EL (cell line): Measurements from ENCODE around the gene HACD1.

ENCODE experiments used
- DNase-seq: peaks from one replicate; pipeline ENCODE4 v3.0.0-alpha.2; 2016

HACD1 gene, protein sequence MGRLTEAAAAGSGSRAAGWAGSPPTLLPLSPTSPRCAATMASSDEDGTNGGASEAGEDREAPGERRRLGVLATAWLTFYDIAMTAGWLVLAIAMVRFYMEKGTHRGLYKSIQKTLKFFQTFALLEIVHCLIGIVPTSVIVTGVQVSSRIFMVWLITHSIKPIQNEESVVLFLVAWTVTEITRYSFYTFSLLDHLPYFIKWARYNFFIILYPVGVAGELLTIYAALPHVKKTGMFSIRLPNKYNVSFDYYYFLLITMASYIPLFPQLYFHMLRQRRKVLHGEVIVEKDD

DNA sequence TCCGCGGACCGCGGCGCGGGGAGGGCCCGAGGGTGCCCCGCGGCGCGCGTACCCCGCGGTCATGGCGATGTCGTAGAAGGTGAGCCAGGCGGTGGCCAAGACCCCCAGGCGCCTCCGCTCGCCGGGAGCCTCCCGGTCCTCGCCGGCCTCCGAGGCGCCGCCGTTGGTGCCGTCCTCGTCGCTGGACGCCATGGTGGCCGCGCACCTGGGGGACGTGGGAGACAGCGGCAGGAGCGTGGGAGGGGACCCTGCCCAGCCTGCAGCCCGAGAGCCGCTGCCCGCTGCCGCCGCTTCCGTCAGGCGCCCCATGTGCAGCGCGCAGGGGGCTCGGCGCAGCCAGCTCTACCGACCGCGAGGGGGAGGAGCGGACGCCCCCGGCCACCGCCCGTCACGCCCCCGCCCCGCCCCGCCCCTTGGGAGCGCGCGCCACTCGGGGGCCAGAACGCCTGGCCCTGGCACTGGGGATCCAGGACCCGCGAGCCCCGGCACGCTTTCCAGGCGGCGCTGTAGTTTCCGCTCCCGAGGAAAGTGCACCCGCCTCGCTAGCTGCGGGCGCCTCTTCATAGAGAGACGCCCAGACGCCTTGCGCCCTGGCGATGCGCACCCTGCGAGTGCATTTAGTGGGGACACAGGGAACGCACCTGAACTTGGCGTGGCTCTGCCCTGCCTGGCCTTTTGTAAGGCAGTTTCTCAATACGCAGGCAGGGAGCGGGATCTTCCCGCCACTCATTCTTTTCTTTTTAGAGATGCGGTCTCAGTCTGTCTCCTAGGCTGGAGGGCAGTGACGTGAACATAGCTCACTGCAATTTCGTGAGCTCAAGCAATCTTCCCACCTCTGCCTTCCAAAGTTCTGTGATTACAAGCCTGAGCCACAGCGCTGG, at the start of gene HACD1:
Gene HACD1 (minus strand): TSS at position 344 of the 881 bp plus-strand sequence. CDS start 35 bp downstream, at position 309.
- DNase-seq: peak; percentile 88

DNA sequence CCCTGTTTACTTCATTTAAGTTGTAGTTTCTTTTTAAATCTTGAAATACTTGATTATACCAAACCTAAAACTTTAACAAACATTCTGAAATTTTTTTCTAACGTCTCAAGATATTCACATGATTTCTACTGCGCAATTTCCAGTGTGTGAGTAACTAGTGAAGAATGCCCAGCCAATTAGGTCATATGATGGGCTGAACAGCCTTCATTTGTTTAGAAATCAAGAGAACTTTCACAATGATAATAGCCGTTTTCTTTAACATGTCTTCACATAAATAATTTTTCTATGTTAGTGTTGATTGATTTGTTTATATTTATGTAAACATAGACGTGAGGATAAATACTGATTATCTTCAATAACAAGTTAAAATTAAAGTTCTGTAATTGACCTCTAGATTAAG, 48.6 kb upstream of the HACD1 start:
- peak; percentile 89 for DNase-seq

DNA sequence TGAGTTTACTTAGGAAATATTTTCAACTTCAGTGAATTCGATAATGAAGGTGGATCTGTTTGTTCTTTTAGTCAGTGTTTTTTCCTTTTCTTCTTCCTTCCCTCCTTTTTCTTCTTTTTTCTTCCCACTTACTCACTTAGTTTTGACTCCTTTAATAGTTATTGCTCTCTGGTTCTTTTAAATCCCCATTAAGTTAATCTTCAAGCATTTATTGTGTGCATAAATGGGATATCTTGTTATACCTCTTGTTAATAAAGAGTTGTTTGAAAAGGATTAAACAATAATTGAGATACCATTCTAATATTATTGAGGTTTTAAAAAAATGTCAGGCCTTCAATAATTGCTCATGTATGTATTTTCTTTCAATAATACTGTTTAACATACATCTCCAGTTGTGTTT, 46.3 kb upstream of the HACD1 start:
- DNase-seq: no peak

DNA sequence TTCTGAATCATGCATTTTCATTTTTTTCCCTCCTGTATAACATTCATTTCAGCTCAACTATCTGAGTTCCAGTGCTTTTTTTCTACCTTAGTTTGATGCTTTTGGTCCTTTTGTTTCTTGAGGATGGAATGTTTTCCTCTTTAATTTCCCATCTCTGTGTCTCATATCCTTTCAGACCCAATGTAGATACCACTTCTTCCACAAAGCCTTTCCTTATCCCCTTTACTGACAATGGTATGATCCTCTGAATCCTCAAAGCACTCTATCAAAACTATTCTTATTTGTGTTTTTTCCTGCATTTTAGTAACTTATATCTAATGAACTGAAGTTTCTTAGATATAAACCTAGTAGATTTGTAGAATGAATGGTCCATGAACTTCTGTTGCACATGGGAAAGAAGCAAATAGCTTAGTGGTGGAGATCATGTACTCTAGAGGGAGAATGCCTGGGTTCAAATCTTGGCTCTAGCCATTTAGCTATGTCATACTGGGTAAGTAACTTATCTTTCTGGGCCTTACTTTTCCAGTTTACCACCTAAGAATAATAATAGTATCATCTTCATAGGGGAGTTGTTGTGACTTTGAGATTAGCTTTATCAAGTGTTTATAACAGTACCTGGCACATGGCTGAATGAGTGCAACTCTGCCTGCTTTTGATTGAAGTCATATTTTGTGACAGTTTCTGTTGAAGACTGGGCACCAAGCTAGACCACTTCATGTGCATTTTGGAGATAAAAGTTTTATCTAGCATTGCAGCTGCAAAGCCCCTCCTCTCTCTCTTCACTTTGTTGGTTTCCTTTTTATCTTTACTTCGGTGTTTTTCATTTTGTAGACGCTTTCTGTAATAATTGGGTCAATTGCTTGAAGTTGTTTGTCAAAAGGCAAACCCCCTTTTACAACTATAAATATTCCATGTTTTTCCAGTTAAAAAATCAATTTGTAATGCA, 45.3 kb upstream of the HACD1 start:
- DNase-seq: no peak

DNA sequence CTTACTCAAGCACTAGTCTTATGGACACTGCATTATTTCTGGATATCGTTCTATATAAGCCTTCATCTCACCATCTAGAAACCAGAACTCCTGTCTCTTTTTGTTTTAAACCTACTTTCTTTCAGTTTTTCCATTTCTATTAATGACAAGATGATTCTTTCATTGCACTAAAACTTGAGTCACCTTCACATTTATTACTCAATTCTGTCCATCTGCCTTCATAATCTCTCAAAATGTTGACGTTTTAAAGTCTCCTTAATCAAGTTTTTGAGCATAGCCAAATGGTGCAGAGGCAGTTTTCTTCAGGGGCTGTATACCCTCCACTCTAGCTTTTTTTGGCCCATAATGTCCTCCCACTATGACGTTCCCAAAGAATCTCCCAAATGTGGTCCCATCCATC, 44.3 kb upstream of the HACD1 start:
- DNase-seq: no peak

DNA sequence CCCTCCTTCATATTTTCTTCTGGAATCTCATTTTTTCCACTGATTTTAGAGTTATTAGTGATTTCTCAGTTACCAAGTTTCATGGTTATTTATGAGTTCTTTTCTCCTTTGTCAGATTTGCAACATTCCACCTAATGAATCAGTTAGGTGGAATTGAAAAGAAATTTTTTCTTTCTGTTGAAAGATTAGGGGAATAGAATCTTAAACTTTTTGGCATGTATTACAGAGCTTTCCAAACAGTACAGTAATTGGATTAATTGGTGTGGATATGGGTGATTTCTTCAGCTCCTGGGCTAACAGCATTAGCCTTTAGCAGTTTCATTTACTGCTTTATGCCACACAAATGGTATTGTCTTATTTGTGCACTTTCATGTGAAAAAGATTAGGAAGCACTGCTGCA, 43.7 kb upstream of the HACD1 start:
- peak; percentile 42 for DNase-seq

DNA sequence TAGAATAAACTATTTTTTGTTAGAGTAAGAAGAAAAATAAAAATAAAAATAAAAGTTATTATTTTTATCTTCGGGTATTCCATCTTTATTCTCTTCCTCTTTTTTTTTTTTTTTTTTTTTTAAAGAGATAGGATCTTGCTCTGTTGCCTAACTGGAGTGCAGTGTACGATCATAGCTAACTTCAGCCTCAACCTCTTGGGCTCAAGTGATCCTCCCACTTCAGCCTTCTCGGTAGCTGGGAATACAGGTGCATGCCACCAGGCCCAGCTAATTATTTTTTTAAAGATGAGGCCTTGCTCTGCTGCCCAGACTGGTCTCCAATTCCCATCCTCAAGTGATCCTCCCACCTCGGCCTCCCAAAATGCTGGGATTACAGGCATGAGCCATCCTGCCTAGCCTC, 42.2 kb upstream of the HACD1 start:
- DNase-seq: no peak

DNA sequence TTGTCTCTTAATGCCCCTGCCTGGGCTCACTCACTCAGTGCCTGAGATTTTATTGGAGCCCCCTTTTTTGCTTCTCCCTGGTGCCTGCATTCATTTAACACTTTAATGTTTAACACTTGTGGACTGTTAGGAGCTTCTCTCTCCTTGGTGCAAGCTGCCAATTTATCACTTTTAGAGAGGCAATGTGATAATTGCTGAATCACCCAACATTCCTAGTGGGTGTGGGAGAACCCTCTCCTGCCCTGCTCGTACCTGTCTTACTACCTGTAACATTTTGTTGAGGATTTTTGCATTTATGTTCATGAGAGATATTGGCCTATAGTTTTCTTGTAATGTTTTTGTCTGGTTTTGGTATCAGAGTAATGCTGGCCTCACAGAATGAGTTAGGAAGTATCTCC, 39.9 kb upstream of the HACD1 start:
- no peak for DNase-seq

DNA sequence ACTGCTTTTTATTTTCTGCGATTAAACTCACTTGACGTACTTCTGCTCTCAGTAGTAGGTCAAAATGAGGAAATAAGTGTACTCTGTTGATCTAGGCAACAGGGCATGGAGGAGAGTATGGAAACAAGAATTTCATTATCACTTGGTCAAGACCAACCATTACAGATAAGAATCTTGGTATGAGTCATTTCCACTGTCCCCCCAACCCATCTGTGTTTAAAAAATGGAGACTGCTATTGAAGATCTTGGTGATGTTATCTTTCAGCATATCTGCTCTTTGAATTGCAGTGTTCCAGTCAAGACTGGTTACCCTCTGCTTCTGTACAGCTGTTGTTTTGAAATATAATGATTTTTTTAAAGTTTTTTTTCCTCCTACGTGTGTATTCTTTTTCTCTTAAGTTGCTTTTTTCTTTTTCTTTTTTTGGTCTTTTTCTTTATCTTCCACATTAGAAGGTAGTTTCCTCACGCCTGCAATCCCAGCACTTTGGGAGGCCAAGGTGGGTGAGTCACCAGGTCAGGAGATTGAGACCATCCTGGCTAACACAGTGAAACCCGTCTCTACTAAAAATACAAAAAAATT, 38.5 kb upstream of the HACD1 start:
- peak; percentile 65 for DNase-seq

DNA sequence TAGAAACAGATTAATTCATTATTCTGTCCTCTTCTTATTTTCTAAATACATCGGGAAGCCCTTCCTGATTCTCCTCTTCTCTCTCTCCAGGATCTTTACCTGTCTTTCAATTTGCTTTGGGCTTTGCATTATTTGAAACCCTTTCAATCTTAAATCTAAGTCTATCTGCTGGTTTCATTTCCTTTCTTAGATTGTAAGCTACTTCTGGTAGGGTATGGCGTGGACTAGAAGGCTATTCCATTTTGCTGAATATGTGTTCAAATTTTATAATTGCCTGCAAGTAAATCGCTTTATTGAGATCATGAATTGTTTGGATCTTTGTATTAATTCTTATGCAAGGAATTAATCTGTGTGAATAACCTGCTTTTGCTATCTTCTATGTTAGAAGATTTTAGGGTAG, 37.8 kb upstream of the HACD1 start:
- no peak for DNase-seq

DNA sequence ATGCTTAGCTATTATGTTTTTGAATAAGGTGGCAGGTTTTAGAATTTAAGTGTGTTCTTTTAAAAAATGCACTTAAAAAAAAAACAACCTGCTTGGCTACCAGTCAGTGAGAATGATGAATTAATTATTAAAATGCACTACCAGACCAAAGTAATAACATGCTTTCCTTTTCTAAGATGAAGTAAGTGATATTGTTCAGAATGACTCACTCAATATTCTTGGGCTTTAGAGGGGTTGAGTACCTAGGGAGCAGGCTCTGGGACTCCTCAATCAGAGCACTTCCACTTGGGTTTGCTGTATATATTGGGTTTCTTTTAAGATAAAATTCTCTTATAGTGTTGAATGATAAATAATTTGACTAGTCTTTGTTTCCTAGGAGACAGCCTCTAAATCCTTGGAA, 35.4 kb upstream of the HACD1 start:
- DNase-seq: peak; percentile 37

DNA sequence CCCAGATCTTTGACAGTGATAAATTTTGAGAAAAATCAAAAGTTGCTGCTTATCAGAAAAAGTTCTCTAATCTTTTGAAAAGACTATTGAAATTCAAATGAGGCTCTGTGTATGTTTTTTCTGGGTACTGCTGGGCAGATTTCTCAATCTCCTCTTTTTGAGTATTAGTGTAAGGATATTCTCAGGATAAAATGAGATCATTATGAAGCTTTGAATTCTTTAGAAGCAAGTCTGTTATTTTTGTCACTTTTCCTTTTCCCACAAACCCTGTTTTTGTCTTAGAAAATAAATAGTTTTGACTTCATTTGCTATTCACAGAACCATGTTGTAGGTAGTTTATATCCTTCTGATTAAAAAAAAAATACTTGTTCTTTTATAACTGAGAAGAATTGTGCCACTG, 34.7 kb upstream of the HACD1 start:
- DNase-seq: no peak

DNA sequence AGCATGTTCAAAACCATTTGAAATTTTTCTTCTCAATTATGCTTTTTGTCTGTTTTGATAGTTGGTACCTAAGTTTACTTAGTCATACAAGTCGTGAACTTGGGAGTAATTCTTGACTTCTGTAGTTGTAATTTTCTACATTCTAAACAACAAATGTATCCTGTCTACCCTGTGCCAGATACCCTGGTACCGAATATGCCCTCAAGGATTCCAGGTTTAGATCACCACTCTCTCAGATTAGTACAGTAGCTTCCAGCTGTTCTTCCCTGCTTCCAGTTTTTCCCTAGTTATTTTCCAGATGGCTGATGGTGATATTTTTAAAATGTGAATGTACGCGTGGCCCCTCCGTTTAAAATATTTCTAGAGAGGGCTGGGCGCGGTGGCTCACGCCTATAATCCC, 33.2 kb upstream of the HACD1 start:
- DNase-seq: no peak

DNA sequence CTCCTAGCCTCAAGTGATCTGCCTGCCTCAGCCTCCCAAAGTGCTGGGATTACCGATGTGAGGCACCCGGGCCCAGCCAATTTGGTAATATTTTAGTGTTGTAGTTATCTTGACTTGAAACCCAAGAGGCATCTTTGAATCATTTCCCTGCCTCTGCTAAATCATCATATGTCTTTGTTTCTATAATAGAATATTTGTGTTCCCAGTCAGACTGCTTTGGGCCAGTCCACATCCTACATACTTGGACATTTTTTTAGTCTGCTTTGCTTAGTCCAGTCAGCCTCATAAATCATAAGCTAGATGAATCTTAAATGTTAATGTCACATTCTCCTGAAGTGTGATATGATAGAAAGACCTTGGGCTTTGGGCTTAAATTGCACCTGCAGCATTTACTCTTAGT, 32.7 kb upstream of the HACD1 start:
- DNase-seq: peak; percentile 59

DNA sequence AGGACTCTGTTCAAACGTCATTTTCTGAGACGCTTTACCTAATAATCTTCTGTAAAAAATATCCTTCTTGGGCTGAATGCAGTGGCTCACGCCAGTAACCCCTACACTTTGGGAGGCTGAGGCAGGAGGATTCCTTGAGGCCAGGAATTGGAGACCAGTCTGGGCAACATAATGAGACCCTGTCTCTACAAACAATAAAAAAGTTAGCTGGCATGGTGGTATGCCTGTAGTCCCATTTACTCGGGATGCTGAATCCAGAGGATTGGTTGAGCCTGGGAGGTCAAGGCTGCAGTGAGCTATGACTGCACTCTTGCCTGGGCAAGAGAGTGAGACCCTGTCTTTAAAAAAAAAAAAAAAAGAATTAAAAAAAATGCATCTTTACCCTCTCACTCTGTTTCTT, 31.9 kb upstream of the HACD1 start:
- no peak for DNase-seq

DNA sequence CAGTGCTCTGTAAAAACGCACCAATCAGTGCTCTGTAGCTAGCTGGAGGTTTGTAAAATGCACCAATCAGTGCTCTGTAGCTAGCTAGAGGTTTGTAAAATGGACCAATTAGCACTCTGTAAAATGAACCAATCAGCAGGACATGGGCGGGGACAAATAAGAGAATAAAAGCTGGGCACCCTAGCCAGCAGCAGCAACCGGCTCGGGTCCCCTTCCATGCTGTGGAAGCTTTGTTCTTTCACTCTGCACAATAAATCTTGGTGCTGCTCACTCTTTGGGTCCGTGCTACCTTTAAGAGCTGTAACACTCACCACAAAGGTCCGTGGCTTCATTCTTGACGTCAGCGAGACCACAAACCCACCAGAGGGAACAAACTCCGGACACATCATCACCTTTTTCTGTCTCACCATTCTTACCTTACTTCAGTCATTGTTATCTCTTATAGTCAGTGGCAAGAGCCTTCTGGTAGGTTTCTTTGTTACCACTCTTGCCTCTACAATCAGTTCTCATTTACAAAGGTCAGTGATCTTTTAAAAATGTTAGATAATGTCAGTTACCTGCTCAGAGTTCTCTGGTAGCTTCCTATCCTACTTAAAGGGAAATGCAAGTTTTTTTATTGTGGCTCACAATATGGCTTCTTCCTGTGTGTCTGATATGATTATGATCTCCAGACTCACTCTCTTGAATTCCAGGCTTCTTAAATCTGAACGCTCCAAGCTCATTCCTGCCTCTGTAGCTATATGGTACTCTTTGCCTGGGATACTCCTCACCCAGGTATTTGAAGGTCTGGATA, 31.3 kb upstream of the HACD1 start:
- DNase-seq: no peak

DNA sequence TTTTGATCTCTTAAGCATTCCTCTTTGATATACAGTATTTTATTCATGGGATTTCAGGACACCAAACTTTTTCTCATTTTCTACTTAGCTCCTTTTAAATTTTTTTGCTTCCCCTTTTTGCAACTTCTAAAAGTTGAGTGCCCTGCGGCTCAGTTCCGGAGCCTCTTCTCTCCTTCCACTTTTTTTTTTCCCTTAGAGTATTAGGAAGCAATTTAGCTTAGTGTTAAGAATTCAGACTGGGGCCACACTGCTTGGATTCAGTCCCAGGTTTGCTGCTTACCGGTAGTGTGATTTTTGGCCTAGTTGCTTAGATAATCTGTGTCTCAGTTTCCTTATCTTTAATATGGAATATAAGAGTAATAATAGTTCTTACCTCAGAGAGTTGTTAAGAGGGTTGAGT, 30.2 kb upstream of the HACD1 start:
- no peak for DNase-seq

DNA sequence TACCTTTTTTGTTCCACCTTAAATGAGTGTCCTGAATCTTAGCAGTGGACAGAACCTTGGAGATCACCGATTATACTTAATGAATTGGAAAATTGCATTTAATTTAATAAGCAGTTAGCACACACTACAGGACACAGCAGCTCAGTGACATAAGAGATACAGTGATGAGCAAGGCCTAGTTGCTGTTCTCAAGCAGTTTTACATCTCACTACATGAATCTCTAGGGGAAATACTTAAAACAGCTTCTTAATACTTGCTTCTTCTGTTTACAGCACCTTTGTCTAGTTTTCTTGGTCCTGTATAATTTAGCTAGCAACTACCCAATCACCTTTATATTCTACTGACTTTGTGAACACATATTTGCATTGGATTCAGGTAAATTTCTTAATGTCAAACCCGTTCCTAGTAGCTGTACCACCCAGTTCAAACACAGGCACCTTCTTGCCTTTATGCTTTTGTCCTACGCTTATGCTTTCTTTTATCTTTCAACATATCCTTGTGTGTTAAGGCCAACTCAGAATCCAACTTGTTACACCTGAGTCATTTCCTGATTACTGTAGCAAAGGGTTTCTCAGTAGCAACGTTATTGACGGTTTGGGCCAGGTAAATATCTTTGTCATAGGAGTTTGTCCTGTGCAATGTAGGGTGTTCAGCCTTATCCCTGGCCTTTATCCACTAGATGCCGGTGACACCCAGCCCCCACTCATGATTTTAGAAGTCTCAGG, 28.6 kb upstream of the HACD1 start:
- no peak for DNase-seq

DNA sequence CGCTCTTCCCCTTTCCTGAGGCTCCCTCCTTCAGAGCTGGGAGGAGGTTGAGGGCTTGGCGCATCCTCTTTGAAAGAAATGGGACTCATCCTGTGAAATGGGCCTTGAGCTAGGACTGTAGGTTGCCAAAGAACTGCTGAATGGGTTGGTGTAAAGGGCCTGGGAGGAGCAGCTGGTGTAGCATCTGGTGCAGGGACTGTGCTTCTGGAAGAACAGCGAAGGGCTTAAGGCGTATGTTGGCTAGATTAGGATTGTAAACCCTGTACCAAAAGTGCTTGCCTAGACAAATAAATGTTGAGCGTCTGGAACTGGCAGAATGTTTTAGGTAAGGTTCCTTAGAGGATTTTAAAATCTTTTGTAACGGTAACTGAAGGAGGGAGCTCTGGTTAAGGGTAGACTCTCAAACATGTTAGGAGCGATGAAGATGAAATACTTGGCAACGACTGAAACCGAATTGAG, 27.3 kb upstream of the HACD1 start:
- DNase-seq: peak; percentile 39

DNA sequence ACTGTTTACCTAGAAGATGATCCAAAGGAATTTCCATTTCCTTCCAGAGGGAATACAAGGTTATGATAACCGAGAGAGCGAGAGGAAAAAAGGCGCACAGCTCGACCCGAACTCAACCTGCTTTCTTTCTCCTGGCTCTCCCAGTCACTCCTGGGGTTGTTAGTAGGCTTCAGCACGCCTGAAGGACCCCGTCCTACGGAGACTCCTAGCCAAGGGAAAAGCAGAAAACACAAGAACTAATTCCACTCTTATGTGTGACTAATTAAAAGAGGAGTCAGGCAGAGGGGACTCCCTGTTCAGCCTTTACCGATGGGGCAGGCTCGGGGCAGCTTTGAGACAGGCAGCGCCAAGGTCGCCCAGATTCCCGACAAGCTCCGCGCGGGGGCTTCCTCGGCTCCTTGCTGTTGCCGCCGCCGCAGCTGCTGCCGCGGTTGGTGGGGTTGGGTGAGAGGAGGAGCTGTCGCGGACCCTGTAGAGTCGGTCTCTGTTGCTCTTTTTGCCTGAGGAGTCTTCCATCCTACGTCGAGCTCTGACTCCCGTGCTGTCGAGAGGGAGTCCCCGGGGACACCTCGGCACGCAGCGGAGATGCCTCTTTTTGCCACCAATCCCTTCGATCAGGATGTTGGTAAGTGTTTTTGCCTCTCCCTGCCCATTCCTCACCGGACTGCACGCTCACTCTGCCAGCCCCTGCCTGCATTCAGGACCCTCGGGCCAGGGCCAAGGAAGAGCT, 26.7 kb upstream of the HACD1 start, which contains the start of gene STAM:
Gene STAM (plus strand): TSS at position 397 of the 730 bp plus-strand sequence. CDS start 189 bp downstream, at position 586.
- peak; percentile 92 for DNase-seq
